Panc1 (cell line): ENCODE results near the gene UHRF2. TPM values are rescaled to one million over a fixed set of nuclear protein-coding genes. Genes with fewer than 3 reads are reported as not detected.

Experiments
- ATAC-seq: fragments of 200-7000 bp; cut with Tn5 transposase; 2 replicates; pipeline ENCODE4 v1.9.1; 2020; ENCODE audit warnings: mild to moderate bottlenecking, moderate library complexity
- BruUV-seq: library from RNA; stranded (reverse); fragments of 400-500 nt; replicated peaks from 2 replicates; lab custom pipeline; 2021; lab: Mats Ljungman, UMichigan
- CTCF ChIA-PET: fragments of 300-600 bp; sonication (Branson Sonifier 250); formaldehyde crosslinking; loops from one replicate; lab custom pipeline; 2022; ENCODE audit warnings: antibody characterized with exemption; lab: Charles Lee
- POLR2A ChIA-PET: fragments of 300-600 bp; sonication (Branson Sonifier 250); formaldehyde crosslinking; loops from one replicate; lab custom pipeline; 2022; ENCODE audit warnings: antibody characterized with exemption; lab: Charles Lee
- DNase-seq: peaks from one replicate; pipeline ENCODE4 v3.0.0-alpha.2; 2010; ENCODE audit warnings: low read depth, low spot score
- H3K27ac ChIP-seq: 2 replicates; pipeline ENCODE4 v1.5.1; 2011; ENCODE audit warnings: mild to moderate bottlenecking, low read length, inconsistent platforms
- H3K27me3 ChIP-seq: fragments of 200-500 bp; sonication (Bioruptor generic); 2 replicates; pipeline ENCODE4 v1.6.0; 2014; ENCODE audit warnings: low read length, inconsistent platforms; ENCODE audit not compliant: control insufficient read depth, insufficient read depth
- H3K36me3 ChIP-seq: fragments of 200-500 bp; sonication (Bioruptor generic); 2 replicates; pipeline ENCODE4 v1.5.1; 2014; ENCODE audit warnings: inconsistent platforms, mild to moderate bottlenecking, low read length, moderate library complexity; ENCODE audit not compliant: control insufficient read depth, insufficient read depth
- H3K4me1 ChIP-seq: 2 replicates; pipeline ENCODE4 v1.5.1; 2011; ENCODE audit warnings: inconsistent platforms, mild to moderate bottlenecking, low read length, moderate library complexity; ENCODE audit not compliant: control insufficient read depth, insufficient read depth
- H3K4me3 ChIP-seq, 2 experiments: 2 replicates each; pipeline ENCODE4 v1.5.1; 2011 to 2012; ENCODE audit warnings: low read depth in 2 of 2, low read length in 2 of 2, mild to moderate bottlenecking in 2 of 2, inconsistent platforms in 1 of 2, moderate library complexity in 1 of 2
- H3K9me3 ChIP-seq: fragments of 200-500 bp; sonication (Bioruptor generic); 2 replicates; pipeline ENCODE4 v1.5.1; 2014; ENCODE audit warnings: low read depth, mild to moderate bottlenecking, inconsistent platforms, low read length, moderate library complexity; ENCODE audit not compliant: control insufficient read depth, insufficient read depth
- CTCF ChIP-seq: fragments of 450-650 bp; IDR thresholded peaks from 2 replicates; pipeline ENCODE4 v1.5.1; 2017; ENCODE audit warnings: mild to moderate bottlenecking
- POLR2AphosphoS5 ChIP-seq: IDR thresholded peaks from 2 replicates; pipeline ENCODE4 v1.6.1; 2012; ENCODE audit warnings: mild to moderate bottlenecking, low read depth, low read length, moderate library complexity
- SIN3A ChIP-seq: IDR thresholded peaks from 2 replicates; pipeline ENCODE4 v1.6.1; 2012; ENCODE audit warnings: low read depth, mild to moderate bottlenecking, low read length, moderate library complexity, borderline replicate concordance; ENCODE audit not compliant: insufficient read depth
- TCF7L2 ChIP-seq: IDR thresholded peaks from 2 replicates; pipeline ENCODE4 v1.6.1; 2011; ENCODE audit warnings: mild to moderate bottlenecking, low read depth, low read length, inconsistent platforms
- in situ Hi-C: cut with HindIII; loops from 2 replicates; pipeline ENCODE4 v1.10.0; 2016; ENCODE audit warnings: low sequenced_read_pairs, low pct_unique_long_range_greater_than_20kb
- intact Hi-C: fragments of 100-400 bp; cut with micrococcal nuclease; formaldehyde crosslinking; loops from one replicate; pipeline ENCODE4 v1.10.0; 2022; ENCODE audit not compliant: unreplicated experiment
- total RNA-seq: library from RNA; stranded (reverse); gene quantifications from one replicate; pipeline ENCODE4 v1.2.1, GENCODE V29; 2021; ENCODE audit not compliant: unreplicated experiment
- TF ChIP-seq, protein P1 (sequence below), 2 experiments: IDR thresholded peaks; 2 replicates each; pipeline ENCODE4 v1.6.1; 2011 to 2012; ENCODE audit warnings: low read depth in 2 of 2, control low read depth in 1 of 2, low read length in 1 of 2, mild to moderate bottlenecking in 1 of 2, moderate library complexity in 1 of 2; ENCODE audit not compliant: insufficient read depth in 1 of 2

The UHRF2 gene
- total RNA-seq, 1 experiment from 2014 or later = 17.2 TPM

GRCh38 chr9:6383551-6384225 lies 29.3 kb upstream of the UHRF2 start:
- Histone ChIP-seq H3K27me3 (no peaks in the 10 kb centered on the region), H3K36me3 (no peaks in the 10 kb centered on the region), H3K4me1 (no peaks in the 10 kb centered on the region), H3K27ac (no peak overlapping the region), H3K4me3 (no peak overlapping the region), H3K9me3 (no peaks in the 10 kb centered on the region)
- intact Hi-C loops = no loop called here
- BruUV-seq = no TSS peak
- no peak for DNase-seq
- ChIA-PET POLR2A (no interaction called here), CTCF (no interaction called here)
- no peak for ATAC-seq
- in situ Hi-C loops = no loop called here
- TF ChIP-seq POLR2AphosphoS5 (no peak), SIN3A (no peak), CTCF (no peak), TCF7L2 (no peak)
- TF ChIP-seq, protein P1, sequence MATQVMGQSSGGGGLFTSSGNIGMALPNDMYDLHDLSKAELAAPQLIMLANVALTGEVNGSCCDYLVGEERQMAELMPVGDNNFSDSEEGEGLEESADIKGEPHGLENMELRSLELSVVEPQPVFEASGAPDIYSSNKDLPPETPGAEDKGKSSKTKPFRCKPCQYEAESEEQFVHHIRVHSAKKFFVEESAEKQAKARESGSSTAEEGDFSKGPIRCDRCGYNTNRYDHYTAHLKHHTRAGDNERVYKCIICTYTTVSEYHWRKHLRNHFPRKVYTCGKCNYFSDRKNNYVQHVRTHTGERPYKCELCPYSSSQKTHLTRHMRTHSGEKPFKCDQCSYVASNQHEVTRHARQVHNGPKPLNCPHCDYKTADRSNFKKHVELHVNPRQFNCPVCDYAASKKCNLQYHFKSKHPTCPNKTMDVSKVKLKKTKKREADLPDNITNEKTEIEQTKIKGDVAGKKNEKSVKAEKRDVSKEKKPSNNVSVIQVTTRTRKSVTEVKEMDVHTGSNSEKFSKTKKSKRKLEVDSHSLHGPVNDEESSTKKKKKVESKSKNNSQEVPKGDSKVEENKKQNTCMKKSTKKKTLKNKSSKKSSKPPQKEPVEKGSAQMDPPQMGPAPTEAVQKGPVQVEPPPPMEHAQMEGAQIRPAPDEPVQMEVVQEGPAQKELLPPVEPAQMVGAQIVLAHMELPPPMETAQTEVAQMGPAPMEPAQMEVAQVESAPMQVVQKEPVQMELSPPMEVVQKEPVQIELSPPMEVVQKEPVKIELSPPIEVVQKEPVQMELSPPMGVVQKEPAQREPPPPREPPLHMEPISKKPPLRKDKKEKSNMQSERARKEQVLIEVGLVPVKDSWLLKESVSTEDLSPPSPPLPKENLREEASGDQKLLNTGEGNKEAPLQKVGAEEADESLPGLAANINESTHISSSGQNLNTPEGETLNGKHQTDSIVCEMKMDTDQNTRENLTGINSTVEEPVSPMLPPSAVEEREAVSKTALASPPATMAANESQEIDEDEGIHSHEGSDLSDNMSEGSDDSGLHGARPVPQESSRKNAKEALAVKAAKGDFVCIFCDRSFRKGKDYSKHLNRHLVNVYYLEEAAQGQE (IDR thresholded peaks at IDR 0.05; ENCODE audit: insufficient read depth in 1 of 2, low read depth in 2 of 2, low read length in 1 of 2) = no peak

DNA sequence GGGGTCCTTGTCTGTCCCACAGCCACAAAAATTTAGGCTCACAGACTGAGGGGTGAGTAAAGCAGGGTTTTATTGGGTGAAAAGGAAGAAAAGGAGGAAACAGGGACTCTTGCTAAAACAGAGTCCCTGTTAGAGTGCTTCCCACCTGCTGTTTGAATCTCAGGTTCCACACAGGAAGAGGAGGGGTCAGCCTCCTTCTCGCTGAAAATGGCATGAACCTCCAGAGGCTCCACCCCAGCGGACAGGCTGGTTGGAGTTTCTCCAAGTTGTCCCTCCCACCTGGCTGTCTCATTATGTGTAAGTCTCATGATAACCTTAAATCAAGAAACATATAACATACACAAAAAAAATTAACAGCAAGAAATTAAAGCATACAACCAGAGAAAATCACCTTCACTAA lies 28.3 kb upstream of the UHRF2 start:
- H3K27ac ChIP-seq = no peak overlapping the region
- no peaks in the 10 kb centered on the region for H3K27me3 ChIP-seq
- TF ChIP-seq SIN3A (no peak), CTCF (no peak), POLR2AphosphoS5 (no peak), TCF7L2 (no peak)
- TF ChIP-seq, protein P1 (IDR thresholded peaks at IDR 0.05; ENCODE audit: insufficient read depth in 1 of 2, low read depth in 2 of 2, low read length in 1 of 2) = no peak
- ChIA-PET POLR2A (no interaction called here), CTCF (no interaction called here)
- DNase-seq (no peak), ATAC-seq (no peak)
- BruUV-seq = no TSS peak
- no peaks in the 10 kb centered on the region for H3K4me1 ChIP-seq
- in situ Hi-C loops (no loop called here), intact Hi-C loops (no loop called here)
- no peak overlapping the region for H3K4me3 ChIP-seq
- no peaks in the 10 kb centered on the region for H3K36me3 ChIP-seq
- H3K9me3 ChIP-seq = no peaks in the 10 kb centered on the region
